Gastrocnemius medialis (tissue), 4 donors: ENCODE measurements around the gene IER5.

Experiments used
- CTCF ChIP-seq, 5 experiments: fragments of 450-650 bp in 3 of 5; fragments of 200-600 bp in 2 of 5; sonication (generic) in 2 of 5; IDR thresholded peaks in 4 of 5; conservative IDR thresholded peaks in 1 of 5; 1 replicate in 4 of 5; 2 replicates in 1 of 5; pipeline ENCODE4 v1.5.1; 2016 to 2019; ENCODE audit warnings: antibody characterized with exemption in 5 of 5, mild to moderate bottlenecking in 3 of 5, moderate library complexity in 3 of 5
- POLR2A ChIP-seq, 2 donors: fragments of 450-650 bp; IDR thresholded peaks; one replicate each; pipeline ENCODE4 v1.6.1; 2017; ENCODE audit warnings: antibody characterized with exemption in 2 of 2, mild to moderate bottlenecking in 2 of 2, moderate library complexity in 2 of 2

DNA sequence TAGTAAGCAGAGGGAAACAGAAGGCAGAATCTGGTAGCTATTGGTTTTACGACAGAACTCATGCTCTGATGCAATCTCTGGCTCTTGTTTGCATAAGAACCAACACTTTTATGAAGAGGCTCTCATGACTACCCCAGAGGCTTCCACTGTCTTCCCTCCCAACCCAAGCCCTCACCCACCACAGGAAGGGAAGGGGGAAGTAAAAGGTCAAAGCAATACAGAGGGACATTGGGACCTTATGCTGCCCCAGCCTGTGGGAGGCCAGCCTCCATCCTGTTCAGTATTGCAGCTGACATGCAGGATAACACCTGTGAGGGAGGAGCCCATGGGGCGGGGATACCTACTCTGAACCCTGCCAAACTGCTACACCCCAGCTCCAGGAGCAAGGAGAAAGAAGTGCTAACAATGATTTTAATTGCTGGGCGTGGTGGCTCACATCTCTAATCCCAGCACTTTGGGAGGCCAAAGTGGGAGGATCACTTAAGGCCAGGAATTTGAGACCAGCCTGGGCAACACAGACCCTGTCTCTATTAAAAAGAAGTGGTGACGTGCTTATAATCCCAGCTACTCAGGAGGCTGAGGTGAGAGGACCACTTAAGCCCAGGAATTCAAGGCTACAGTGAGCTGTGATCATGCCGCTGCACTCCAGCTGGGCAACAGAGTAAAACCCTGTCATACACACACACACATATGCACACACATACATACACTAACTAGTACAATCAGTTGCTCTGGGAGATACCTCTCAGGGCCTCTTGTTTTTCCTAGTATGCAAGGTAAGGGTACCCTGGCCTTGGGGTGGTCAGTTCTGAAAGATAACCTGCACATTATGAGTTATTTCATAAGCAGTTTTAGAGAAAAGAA lies 45.2 kb upstream of the IER5 start:
- TF ChIP-seq CTCF (IDR thresholded peaks at IDR 0.05 in 4 of 5, conservative IDR thresholded peaks at IDR 0.05 in 1 of 5) (no peak), POLR2A (IDR thresholded peaks at IDR 0.05) (no peak)
